ENCODE measurements around the gene ANTXR1.

The ANTXR1 gene

GRCh38 chr2:69010437-69011194, 2.4 kb upstream of the ANTXR1 start:
- H2AFZ ChIP-seq (ENCODE audit: low read length), result no peak overlapping the region
- H3K36me3 ChIP-seq (ENCODE audit: insufficient read depth, low read length), result no peaks in the 10 kb centered on the region
- no peaks in the 10 kb centered on the region for H3K9me2 ChIP-seq (replicated peaks; ENCODE audit: low read depth, low read length)
- H3K4me1 ChIP-seq (ENCODE audit: insufficient read depth, low read length, poor library complexity, severe bottlenecking), result peaks cover 17% of the 10 kb centered on the region
- peaks cover 4% of the 10 kb centered on the region for H4K20me1 ChIP-seq (ENCODE audit: insufficient read depth, low read length, poor library complexity, severe bottlenecking)
- no peaks in the 10 kb centered on the region for H3K9me3 ChIP-seq (ENCODE audit: insufficient read depth, low read depth, low read length)
- no peak overlapping the region for H3K4me3 ChIP-seq (ENCODE audit: low read length, poor library complexity, severe bottlenecking)
- no peak overlapping the region for H3K4me2 ChIP-seq (ENCODE audit: low read depth, low read length, poor library complexity, severe bottlenecking)
- peaks cover 15% of the 10 kb centered on the region for H3K79me2 ChIP-seq (ENCODE audit: insufficient read depth, low read length)
- H3K9ac ChIP-seq (ENCODE audit: low read depth, low read length, poor library complexity, severe bottlenecking), result no peak overlapping the region
- no peak for TF ChIP-seq CTCF (conservative IDR thresholded peaks at IDR 0.05; ENCODE audit: low read length)
- TF ChIP-seq EZH2phosphoT487 (IDR thresholded peaks at IDR 0.05; ENCODE audit: borderline replicate concordance), result no peak
- no peaks in the 10 kb centered on the region for H3K27me3 ChIP-seq (ENCODE audit: insufficient read depth, low read length, poor library complexity, severe bottlenecking)
- no peaks in the 10 kb centered on the region; the same call in 1 of the 2 replicates for H3F3A ChIP-seq (ENCODE audit: low read depth)

- Histone ChIP-seq H4K20me1 (ENCODE audit: insufficient read depth, low read length, poor library complexity, severe bottlenecking) (peaks cover 4% of the 10 kb centered on the region), H3K27me3 (ENCODE audit: insufficient read depth, low read length, poor library complexity, severe bottlenecking) (no peaks in the 10 kb centered on the region), H3K4me1 (ENCODE audit: insufficient read depth, low read length, poor library complexity, severe bottlenecking) (peaks cover 24% of the 10 kb centered on the region), H3K9ac (ENCODE audit: low read depth, low read length, poor library complexity, severe bottlenecking) (no peak overlapping the region), H3K36me3 (ENCODE audit: insufficient read depth, low read length) (no peaks in the 10 kb centered on the region), H3K79me2 (ENCODE audit: insufficient read depth, low read length) (peaks cover 19% of the 10 kb centered on the region), H3K9me2 (replicated peaks; ENCODE audit: low read depth, low read length) (no peaks in the 10 kb centered on the region), H3K4me2 (ENCODE audit: low read depth, low read length, poor library complexity, severe bottlenecking) (no peak overlapping the region), H2AFZ (ENCODE audit: low read length) (0 out of 2 replicates have a peak overlapping the region, but pooled peaks have one; percentile 22), H3F3A (ENCODE audit: low read depth) (no peaks in the 10 kb centered on the region; the same call in 1 of the 2 replicates), H3K9me3 (ENCODE audit: insufficient read depth, low read depth, low read length) (no peaks in the 10 kb centered on the region), H3K4me3 (ENCODE audit: low read length, poor library complexity, severe bottlenecking) (no peak overlapping the region)
- TF ChIP-seq EZH2phosphoT487 (IDR thresholded peaks at IDR 0.05; ENCODE audit: borderline replicate concordance), result no peak
- TF ChIP-seq CTCF (conservative IDR thresholded peaks at IDR 0.05; ENCODE audit: low read length), result peak; percentile 33; the same call in 1 of the 2 replicates
Observed at GRCh38 chr2:69011611-69012157, 1.3 kb upstream of the ANTXR1 start.

- peaks cover 32% of the 10 kb centered on the region for H3K4me1 ChIP-seq (ENCODE audit: insufficient read depth, low read length, poor library complexity, severe bottlenecking)
- H3K36me3 ChIP-seq (ENCODE audit: insufficient read depth, low read length), result no peaks in the 10 kb centered on the region
- H3K4me2 ChIP-seq (ENCODE audit: low read depth, low read length, poor library complexity, severe bottlenecking), result peak overlapping the region; percentile 90
- no peak for TF ChIP-seq EZH2phosphoT487 (IDR thresholded peaks at IDR 0.05; ENCODE audit: borderline replicate concordance)
- peak; percentile 79 for TF ChIP-seq CTCF (conservative IDR thresholded peaks at IDR 0.05; ENCODE audit: low read length)
- peak overlapping the region; percentile 97 for H2AFZ ChIP-seq (ENCODE audit: low read length)
- peak overlapping the region; percentile 78 for H3K9ac ChIP-seq (ENCODE audit: low read depth, low read length, poor library complexity, severe bottlenecking)
- H3K9me3 ChIP-seq (ENCODE audit: insufficient read depth, low read depth, low read length), result no peaks in the 10 kb centered on the region
- H4K20me1 ChIP-seq (ENCODE audit: insufficient read depth, low read length, poor library complexity, severe bottlenecking), result peaks cover 4% of the 10 kb centered on the region
- peak overlapping the region; percentile 97 for H3K4me3 ChIP-seq (ENCODE audit: low read length, poor library complexity, severe bottlenecking)
- no peaks in the 10 kb centered on the region; the same call in 1 of the 2 replicates for H3F3A ChIP-seq (ENCODE audit: low read depth)
- H3K9me2 ChIP-seq (replicated peaks; ENCODE audit: low read depth, low read length), result no peaks in the 10 kb centered on the region
- peaks cover 19% of the 10 kb centered on the region for H3K79me2 ChIP-seq (ENCODE audit: insufficient read depth, low read length)
- H3K27me3 ChIP-seq (ENCODE audit: insufficient read depth, low read length, poor library complexity, severe bottlenecking), result no peaks in the 10 kb centered on the region
Observed at GRCh38 chr2:69012310-69013141, 453 bp upstream of the ANTXR1 start.
